ENCODE measurements around the gene TUBB2A.
"Not testable (repeated sequence)": the region's sequence is repeated elsewhere in the genome, so short reads cannot be mapped to it uniquely, and the experiment has no call there.

DNA sequence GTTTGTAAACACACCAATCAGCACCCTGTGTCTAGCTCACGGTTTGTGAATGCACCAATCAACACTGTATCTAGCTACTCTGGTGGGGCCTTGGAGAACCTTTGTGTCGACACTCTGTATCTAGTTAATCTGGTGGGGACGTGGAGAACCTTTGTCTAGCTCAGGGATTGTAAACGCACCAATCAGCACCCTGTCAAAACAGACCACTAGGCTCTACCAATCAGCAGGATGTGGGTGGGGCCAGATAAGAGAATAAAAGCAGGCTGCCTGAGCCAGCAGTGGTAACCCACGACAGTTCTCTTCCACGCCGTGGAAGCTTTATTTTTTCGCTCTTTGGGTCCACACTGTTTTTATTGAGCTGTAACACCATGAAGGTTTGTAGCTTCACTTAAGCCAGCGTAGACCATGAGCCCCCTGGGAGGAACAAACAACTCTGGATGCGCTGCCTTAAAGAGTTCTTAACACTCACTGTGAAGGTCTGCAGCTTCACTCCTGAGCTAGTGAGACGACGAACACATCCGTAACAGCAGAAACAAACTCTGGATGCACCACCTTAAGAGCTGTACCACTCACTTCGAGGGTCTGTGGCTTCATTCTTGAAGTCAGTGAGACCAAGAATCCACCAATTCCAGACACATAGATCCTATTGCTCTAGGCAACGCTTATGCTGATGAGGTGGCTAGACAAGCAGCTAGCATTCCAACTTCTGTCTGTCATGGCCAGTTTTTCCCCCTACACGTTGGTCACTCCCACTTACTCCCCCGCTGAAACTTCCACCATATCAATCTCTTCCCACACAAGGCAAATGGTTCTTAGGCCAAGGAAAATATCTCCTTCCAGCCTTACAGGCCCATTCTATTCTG is 14.2 kb upstream of the TUBB2A start:
- not testable (repeated sequence) for TF ChIP-seq LEF1 (IDR thresholded peaks at IDR 0.05; ENCODE audit: borderline replicate concordance); CTBP1 (IDR thresholded peaks at IDR 0.05; ENCODE audit: borderline replicate concordance); FOXM1 (IDR thresholded peaks at IDR 0.05; ENCODE audit: borderline replicate concordance); SP1 (IDR thresholded peaks at IDR 0.05); ARNT (IDR thresholded peaks at IDR 0.05); L3MBTL2 (conservative IDR thresholded peaks at IDR 0.05); ELF4 (IDR thresholded peaks at IDR 0.05); FOXA1 (IDR thresholded peaks at IDR 0.05); BHLHE40 (IDR thresholded peaks at IDR 0.05; ENCODE audit: borderline replicate concordance); ZNF384 (IDR thresholded peaks at IDR 0.05); SUZ12 (IDR thresholded peaks at IDR 0.05)
- TF ChIP-seq, protein P1, sequence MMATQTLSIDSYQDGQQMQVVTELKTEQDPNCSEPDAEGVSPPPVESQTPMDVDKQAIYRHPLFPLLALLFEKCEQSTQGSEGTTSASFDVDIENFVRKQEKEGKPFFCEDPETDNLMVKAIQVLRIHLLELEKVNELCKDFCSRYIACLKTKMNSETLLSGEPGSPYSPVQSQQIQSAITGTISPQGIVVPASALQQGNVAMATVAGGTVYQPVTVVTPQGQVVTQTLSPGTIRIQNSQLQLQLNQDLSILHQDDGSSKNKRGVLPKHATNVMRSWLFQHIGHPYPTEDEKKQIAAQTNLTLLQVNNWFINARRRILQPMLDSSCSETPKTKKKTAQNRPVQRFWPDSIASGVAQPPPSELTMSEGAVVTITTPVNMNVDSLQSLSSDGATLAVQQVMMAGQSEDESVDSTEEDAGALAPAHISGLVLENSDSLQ (IDR thresholded peaks at IDR 0.05), result not testable (repeated sequence)

Measured in HEK293T (cell line).